SK-N-SH (cell line): ENCODE data around the gene TNXB.

ENCODE experiments used
- YY1 ChIP-seq: IDR thresholded peaks from 2 replicates; pipeline ENCODE4 v1.4.0; 2012; ENCODE audit warnings: low read depth, mild to moderate bottlenecking
- TF ChIP-seq, protein P1 (sequence below): fragments of 150-350 bp; IDR thresholded peaks from 2 replicates; pipeline ENCODE4 v1.6.1; 2016; ENCODE audit warnings: mild to moderate bottlenecking, low read depth, low read length

DNA sequence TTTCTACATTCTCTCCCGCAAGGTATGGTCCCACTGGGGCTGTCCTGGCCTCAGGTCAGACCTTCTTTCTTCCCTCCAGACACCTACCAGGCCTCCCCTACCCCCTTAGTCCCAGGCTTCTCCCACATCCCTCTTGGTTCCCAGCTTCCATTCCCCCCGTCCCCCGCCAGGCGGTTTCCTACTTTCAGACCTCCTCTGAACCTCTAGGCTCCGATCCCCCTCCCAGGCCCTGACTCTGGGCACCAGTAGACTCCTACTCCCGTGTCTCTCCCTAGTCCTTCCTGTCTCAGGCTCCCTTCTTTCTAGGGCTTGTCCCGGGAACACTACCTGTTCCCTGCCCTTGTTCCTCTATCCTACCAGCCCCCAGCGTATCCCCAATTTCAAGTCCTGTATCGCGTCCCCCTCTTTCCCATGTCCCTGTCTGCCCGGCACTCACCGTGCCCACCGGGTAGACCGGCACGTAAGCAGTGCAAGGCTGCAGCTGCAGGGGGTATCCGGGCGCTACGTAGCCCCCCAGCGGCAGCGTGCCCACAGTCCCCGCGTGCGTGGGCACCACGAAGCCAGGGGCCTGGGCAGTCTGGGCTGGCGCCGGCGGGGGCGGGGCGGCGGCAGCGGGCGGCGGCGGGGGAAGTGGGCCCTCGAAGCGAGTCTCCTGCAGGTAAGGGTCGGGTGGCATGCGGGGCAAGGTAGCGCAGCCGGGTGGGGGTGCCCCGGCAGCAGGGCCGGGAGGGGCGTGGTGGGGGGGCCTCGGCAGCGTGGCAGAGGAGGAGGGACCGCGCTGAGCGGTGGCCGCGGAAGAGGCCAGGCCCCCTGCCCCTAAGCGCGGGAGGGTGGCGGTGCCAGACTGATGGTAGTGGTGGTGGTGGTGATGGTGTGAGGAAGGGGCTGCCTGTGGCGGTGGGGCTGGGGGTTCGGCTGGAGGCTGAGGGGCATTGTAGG lies 41.1 kb upstream of the TNXB start:
- TF ChIP-seq, protein P1, sequence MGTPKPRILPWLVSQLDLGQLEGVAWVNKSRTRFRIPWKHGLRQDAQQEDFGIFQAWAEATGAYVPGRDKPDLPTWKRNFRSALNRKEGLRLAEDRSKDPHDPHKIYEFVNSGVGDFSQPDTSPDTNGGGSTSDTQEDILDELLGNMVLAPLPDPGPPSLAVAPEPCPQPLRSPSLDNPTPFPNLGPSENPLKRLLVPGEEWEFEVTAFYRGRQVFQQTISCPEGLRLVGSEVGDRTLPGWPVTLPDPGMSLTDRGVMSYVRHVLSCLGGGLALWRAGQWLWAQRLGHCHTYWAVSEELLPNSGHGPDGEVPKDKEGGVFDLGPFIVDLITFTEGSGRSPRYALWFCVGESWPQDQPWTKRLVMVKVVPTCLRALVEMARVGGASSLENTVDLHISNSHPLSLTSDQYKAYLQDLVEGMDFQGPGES = no peak
- TF ChIP-seq YY1 = no peak
